Stimulated activated CD4-positive, alpha-beta T cell treated with anti-CD3 and anti-CD28 coated beads, Interleukin-1b, Interleukin-23, amount 100 ng/mL, for 4 hours (primary cell): Measurements from ENCODE around the gene BCL2L1.

Experiments used
- DNase-seq, 2 donors: peaks; one replicate each; pipeline ENCODE4 v3.0.0-alpha.2; 2020; ENCODE audit warnings: low read depth in 2 of 2

BCL2L1 gene

DNA sequence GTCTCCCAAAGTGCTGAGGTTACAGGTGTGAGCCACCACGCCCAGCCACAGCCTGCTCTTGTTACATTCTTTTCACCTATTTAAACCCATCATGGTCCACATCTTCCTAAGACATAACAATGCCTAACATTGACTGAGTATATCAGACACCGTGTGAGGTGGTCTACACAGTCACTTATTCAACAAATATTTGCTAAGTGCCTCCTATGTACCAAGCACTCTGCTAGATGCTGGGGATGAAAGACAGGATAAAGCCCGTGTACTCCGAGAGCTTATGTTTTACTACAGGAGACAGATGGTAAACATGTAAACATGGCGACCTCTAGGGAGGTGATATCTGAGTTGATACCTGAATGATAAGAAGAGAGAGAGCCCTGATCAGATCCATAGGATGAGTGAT is 12.7 kb downstream of the BCL2L1 start:
- DNase-seq = no peak

DNA sequence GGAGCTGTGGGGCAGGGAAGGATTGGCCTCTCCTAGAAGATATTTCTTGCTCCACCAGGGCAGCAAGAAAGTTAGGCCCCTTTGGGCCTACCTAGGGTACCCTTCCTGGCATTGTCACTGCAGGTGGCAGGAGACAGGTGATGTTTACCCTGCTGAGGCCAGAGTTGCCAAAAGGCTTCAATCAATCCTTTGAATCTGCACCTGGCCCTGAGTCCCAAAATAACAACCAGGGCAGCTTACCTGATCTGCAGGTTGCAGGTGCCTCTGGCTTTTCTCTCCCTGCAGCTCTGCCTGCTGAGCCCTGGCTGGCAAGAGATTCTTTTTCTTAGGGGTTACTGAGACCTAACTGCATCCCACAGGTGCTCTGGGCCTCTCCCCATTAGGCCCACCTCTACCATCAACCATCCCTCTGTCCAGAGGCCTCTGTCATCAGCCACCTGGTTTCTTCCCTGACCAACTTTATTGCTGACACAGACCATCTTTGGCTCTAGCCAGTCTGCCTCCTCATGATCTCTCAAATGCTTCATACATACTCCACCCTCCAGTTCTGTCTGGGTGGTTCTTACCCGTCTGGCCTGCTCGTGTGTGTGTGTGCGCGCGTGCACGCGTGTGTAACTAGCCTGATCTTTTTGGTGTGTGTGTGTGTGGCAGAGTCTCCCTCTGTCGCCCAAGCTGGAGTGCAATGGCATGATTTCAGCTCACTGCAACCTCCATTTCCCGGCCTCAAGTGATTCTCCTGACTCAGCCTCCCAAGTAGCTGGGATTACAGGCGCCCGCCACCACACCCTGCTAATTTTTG is 13.7 kb downstream of the BCL2L1 start:
- no peak for DNase-seq

DNA sequence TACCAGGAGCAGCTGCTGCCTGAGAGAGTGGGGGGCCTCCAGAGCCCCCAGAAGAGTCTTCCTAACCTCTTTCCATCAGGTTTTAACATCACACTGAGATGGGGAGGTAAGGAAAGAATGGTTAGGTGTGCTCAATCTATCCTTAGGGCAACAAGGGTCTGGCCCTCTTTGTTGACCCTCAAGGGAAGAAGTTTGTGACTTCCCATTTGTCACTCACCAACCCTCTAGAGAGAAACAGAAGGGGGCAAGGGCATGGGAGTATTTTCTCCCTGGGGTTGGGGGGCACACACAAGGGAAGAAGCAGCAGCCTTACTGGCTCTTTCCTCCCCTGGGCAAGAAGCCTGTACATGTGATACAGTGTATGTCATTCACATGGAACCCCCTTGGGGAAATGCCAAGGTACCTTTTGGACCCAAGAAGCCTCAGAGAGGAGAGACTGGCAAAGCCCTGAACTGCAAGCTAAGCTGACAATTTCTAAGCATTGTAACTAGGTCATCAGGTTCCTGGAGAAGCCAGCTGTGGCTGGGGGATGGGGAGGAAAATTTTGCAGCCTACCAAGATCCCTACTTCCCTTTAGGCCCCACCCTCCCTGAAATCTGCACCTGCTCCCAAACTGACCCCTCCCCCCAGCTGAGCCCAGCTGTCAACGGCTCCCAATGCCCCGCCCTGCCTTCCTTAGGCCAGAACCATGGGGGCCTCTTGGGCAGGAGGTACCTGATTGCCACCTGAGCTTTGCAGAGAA is 14.5 kb downstream of the BCL2L1 start:
- no peak for DNase-seq

DNA sequence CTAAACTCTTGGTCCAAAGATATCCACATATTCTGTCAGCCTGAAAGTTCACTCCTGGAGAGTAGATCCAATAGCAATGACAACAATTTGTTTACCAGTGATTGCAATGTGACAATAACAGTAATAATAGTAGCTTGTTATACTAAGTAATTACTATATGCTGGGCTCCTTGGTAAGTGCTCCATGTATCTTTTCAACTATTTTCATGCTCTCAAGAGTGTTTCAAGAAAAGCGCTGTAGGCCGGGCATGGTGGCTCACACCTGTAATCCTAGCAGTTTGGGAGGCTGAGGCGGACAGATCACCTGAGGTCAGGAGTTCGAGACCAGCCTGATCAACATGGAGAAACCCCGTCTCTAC is 15.4 kb downstream of the BCL2L1 start:
- no peak for DNase-seq

DNA sequence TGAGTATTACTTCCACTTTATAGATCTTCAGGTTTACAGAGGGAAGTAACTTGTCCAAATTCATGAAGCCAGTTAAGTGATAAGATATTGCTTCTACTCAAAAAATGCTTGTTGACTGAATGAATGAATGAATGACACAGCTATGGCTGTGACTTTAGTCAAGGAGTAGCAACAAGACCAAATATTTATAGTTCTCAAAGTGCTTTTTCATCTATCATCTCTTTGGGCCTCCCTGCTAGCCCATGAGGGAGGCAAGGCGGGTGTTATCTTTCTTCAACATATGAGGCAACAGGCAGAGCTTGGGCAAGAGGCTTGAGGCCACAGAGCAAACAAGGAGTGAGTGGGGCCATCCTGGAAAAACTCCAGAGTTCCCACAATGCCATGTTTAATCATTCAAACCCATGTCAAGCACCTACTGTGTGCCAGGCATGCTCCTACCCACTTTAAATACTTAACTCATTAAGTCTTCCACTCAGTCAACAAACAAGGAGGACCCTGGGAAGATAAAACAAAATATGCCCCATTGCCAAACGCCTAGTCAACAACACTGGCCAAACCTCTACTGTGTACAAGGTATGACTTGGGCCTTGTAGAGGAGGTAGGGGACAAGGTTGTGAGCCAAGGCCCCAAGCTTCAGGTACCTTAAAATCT is 15.9 kb downstream of the BCL2L1 start:
- DNase-seq = no peak

DNA sequence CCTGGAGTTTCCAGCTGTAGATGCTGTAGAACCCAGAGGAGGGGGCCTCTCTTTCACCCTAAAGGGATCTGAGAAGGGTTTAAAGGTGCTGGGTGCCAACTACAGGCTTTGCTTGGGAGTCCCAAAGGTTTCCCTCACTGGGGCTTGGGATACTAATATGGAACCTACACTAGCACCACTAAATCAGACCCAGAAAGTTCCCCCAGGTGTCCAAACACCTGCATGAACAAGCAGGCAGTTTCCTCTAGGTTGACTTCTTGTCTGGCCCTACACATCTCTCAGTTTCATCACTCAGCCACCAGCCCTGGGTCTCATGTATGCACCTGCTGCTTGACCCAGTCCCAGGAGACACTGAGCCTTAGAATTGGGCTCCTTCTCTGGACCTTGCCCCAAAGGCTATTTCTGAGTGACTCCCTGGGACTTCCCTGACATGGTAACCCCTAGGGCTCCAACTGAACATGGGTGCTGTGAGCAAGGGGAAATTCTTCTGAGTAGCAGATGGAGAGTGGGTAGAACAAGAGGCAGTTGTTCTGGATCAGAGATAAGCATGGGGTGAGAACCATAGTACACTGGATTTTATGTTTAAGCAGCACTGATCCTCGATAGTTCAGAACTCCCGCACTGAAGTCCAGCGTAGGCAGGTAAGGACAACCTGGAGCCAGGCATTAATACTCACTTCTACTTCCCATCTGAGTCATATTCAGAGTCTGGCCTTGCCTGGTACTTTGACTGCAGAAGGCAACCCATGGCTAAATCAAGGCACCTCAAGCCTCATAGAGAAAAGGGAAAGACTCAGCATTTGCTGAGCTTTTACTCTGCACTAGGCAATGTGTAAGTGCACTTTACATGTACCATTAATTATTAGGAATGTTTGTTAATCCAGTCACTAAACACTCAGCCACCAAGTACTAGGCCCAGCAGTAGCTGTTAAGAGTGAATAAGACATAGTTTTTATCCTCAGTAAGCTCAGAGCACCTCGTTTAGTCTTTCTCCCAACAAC is 16.8 kb downstream of the BCL2L1 start:
- DNase-seq = no peak

DNA sequence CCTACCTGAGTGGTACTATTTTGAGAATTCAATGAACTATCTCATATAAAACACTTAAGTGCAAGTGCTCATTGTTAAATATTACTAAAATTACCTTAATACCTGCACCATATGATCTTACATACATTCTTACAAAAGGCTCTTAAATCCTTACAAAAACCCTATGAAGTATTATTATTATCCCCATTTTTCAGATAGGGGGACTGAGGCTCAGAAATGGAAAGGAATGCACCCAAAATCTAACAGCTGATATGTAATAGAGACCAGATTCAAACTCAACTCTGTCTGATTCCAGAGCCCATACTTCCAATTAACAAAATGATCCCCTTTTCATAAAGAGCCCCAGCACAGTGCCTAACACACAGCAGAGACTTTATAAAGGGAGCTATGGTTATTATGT is 17.5 kb downstream of the BCL2L1 start:
- no peak for DNase-seq

DNA sequence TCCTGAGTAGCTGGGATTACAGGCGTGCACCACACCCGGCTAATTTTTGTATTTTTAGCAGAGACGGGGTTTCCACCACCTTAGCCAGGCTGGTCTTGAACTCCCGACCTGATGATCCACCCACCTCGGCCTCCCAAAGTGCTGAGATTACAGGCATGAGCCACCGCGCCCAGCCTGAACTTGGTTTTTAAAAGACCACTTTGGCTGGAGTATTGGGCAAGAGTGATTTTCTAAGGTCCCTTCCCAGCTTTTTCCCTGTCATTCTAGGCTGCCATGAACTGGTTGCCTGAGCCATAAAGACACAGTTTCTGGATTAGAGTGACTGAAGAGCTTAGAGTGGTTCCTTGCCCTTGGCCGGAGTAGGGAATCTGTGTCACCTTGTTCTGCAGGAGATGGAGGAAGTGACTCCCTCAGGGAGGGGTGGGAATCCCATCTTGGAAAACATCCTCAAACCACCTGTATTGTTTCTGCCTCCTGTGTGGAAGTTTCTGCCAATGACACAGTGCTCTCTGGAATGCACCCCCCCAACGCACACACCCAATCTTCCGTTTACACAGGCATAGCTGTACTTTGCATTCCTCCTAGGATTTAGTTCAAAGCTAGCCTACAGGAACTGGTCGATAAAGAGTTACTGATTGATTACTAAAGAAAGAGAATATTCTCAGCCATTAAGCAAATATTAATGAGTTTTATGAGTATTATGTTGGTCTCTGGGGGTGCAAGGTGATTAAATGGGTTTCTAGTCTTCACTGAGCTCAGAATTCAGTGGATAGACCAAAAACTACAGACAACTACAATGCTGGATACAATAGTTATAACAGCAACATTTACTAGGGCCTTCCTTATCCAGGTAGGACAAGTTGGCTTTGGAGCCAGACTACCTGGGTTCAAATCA is 18.2 kb downstream of the BCL2L1 start:
- DNase-seq = no peak

DNA sequence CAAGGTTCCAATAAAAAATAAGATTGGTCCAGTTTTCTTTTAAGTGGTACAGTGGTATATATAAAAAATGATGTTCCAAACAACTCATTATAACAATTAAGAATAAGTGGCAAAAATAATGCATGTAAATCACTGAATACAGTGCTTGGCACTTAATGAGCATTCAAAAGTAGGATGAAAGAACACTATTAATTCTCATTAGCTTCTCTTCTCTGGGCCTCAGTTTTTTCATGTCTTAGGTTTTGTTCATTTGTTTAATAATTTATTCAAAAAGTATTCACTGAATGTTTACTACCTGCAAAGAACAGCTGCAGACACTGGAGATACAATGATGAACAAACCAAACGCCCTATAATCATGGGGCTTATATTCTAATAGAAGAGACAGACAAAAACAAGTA is 21.1 kb downstream of the BCL2L1 start:
- no peak for DNase-seq

DNA sequence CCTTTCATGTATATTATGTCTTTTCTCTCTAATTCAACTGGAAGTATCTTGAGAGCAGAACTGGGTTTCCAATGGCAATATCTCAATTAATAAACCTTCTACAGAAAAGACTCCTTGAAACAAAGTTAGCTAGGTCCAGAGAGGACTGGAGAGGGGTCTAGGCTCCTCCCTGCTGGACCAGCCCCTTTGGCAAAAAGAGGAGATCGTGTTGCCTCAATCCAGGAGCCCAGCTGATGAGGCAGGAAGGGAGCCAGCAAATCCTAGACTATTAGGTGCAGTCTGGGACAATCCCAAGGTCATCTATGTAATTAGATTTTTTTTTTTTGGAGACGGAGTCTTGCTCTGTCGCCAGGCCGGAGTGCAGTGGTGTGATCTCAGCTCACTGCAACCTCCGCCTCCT is 21.9 kb downstream of the BCL2L1 start:
- no peak for DNase-seq

DNA sequence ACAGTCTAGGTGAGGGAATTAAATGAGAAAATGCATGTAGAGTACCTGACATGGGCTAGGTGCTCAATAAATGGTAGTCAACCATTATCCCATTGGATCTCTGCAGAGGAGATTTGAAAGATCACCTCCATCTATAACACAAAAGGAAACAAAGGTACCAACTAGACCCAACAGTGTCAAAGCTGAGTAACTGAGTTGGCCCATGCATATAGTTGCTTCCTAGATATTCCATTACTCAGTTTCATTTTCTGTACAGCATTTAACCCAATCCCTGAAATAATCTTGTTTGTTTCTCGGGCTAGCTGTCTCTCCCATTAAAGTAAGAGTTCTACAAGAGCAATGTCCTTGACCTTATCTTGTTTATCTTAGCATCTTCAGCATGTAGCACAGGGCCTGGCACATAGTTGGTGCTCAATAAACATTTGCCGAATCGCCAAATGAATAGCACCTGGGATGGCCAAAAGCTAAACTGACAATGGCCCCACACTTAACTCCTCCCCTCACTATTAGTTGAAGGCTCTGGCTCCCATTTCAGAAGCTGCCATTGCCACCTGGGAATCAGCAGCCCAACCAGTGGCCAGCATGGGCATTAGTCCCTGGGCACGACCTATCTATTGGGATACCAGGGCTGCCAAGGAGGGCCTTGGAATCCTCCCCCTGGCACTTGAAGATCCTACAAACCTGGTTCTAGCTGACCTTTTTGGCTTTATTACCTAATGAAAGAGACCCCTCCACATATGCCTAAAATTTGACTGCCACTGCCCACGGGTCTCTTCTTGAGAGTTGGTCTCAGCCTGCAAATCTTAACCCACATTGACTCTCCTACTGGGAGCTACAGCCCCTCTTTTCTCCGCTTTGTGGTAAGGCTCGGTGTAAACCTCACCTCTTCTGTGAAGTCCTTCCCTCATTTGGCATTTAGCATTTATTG is 22.6 kb downstream of the BCL2L1 start:
- no peak for DNase-seq

DNA sequence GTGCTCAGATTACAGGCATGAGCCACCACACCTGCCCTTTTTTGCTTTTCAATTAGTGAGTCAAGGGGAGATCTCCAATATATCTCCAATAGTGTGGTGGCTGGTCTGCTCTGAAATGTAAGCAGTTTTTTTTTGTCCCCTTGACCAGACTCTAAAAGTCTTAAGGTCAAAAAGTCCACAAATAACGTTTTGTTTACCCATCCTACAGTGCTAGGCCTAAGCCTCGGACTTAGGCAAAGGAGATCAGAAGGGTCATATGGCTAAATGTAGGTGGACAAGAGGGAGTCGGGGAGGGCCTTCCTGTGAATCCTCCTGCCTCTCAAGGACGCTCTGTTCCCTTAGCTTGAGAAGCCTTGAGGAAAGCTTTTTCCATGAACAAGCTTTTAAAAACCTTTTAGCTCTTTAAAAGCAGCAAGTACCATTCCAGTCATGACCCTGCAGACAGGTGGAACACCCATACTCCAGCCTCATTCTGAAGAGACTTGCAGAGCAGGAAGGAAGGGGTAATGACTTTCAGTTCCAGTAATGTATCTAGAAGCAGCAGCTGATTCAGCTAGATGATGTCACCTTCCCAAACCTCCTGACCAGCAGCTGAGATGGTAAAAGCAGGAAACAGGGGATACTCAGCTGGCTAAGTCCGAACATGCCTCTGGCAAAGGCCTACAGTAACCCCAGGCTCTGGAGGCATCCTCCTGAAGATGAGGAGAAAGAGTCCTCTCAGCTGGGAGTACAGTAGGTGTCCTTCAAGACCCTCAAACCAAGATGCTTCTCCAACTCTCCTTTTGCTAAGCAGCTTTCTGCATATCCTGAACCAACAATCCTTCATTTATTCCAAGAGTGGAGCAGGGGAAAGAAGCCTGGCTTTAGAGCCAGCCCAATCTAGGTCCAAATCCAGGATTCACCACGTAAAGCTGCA is 23.6 kb downstream of the BCL2L1 start:
- no peak for DNase-seq

DNA sequence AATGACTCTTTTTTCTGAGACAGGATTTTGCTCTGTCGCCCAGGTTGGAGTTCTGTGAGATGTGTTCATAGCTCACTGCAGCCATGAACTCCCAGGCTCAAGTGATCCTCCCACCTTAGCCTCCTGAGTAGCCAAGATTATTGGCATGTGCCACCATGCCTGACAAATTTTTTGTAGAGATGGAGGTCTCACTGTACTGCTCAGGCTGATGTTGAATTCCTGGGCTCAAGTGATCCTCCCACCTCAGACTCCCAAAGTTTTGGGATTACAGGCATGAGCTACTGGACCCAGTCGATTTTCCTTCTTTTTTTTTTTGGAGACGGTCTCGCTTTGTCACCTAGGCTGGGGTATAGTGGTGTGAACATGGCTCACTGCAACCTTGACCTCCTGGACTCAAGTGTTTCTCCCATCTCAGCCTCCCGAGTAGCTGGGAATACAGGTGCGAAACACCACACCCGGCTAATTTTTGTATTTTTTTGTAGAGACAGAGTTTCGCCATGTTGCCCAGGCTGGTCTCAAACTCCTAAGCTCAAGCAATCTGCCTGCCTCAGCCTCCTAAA is 24.3 kb downstream of the BCL2L1 start:
- no peak for DNase-seq

DNA sequence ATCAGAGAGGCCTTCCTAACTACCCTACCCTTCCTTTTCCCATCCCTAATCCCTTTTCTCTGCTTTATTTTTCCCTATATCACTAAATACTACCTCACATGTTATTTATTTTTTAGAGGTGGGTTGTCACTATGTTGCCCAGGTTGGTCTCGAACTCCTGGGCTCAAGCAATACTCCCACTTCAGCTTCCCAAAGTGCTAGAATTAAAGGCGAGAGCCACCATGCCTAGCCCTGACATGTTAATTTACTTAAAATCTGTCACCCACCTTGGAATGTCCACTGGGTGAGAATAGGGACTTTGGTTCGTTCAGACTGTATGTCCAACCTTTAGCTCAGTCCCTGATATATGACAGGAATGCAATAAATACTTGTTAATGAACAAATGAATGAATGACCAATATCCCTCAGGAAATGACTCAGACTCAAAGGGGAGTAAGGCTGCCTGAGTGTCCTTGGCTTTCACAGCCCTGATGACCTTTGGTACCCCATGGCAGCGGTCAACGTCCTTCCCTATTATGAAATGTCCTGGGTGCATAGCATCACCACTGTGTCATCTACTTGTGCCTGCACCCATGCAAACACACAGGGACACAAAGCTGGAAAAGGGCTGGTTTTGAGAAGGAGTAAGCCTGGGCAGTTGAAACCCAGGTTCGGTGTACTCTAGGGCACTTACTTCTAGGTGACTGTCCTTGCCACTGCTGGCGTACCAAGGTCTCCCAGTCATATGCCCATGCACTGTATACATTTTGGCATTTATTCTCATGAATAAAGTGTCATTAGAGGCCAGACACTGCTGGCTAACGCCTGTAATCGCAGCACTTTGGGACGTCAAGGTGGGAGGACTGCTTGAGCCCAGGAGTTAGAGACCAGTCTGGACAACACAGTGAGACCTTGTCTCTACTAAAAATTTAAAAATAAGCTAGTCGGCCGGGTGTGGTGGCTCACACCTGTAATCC is 26.5 kb downstream of the BCL2L1 start:
- DNase-seq = no peak

DNA sequence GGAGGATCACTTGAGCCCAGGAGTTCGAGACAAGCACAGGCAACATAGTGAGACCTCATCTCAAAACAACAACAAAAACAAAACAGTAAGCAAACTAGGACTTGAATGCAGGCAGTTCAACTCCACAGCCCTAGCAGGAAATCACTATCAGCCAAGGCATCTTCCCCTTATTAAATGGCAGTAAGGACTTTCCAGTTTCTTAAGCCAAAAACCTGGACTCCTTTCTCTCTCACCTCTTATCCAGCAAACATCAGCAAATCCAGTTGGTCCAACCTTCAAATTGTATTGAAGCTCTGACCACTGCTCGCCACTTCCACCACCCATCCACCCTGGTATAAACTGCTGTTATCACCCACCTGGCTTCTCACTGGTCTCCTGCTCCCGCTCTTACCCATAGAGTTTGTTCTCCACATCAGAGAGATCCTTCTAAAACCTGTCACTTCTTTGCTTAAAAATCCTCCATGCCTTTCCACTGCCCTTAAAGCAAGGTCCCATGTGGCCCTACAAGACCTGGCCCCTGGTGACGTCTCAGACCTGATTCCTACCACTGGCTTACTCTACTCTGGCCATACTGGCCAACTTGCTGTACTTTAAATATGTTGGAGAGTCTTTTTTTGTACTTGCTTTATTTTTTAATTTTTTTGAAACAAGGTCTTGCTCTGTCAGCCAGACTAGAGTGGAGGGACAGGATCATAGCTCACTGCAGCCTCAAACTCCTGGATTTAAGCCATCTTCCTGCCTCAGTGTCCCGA is 27.6 kb downstream of the BCL2L1 start:
- DNase-seq = no peak

DNA sequence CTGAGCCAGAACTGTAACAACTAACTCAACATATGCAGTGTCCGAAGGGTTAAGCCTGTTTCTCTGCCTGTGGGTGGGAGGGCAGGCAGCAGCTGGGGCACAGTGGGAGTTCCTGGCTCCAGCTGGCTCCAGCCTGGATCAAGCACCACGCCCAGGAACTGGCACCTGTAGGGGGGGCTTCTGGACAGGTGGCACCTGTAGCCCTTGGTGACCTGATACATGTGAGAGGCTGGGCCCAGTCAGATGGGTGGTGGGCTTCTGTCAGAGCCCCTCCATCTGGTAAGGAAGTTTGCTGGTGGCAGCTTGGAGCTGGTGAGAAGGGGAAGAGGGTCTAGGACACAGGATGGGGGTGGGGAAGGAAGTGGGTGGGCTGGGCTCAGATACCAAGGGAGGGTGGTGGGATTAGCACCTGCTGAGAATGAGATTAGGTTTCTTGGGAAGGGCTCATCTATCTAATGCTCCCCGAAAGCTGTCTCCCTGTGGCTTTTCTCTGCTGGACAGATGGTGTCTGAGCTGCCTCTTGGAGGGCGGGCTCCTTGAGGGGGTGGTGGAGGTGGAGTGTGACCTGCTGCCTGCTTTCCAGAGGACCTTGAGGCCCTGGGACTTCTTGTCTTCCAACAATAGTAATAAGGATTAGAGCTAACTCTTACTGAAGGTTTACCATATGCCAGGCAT is 28.5 kb downstream of the BCL2L1 start:
- no peak for DNase-seq
